Umbilical cord (tissue), 2 donors: ENCODE measurements around the gene CTDSPL2. TPM values are rescaled to one million over a fixed set of nuclear protein-coding genes. Genes with fewer than 3 reads are reported as not detected.
"Not testable (repeated sequence)": the region's sequence is repeated elsewhere in the genome, so short reads cannot be mapped to it uniquely, and the experiment has no call there.

ENCODE experiments used
- DNase-seq: peaks from one replicate; pipeline ENCODE4 v3.0.0-alpha.2; 2015; ENCODE audit warnings: low spot score
- total RNA-seq: library from RNA; depleted of rRNA; stranded (reverse); fragments of >200 nt; gene quantifications from one replicate; pipeline ENCODE4 v1.2.3, GENCODE V29; 2014; ENCODE audit warnings: low replicate concordance; ENCODE audit not compliant: insufficient read depth

Gene CTDSPL2
- total RNA-seq = 94.9 TPM

GRCh38 chr15:44426975-44427755 is at the start of gene CTDSPL2:
Gene CTDSPL2, plus strand, starts transcription at chr15:44427629. Its CDS starts 31,386 bp downstream, at chr15:44459015.
- DNase-seq = peak; percentile 99

DNA sequence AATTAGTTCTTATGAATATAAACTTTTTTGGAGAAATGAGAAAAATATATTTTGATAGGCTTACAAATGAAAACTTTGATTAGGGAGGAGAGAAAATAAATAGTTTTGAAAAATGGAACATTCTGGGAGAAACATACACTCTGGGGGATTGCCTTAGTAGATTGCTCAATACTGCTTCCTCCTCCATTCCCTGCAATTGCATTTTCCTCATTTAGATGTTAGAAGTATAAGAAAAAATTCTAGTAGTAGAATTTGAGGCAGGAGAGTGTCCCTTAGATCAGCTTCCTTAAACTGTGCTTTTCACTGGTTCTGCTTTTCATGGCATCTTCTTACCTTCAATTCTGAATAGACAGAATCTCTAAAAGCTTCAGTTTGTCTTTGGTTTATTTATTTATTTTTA is 46.2 kb upstream of the CTDSPL2 start:
- DNase-seq = no peak

DNA sequence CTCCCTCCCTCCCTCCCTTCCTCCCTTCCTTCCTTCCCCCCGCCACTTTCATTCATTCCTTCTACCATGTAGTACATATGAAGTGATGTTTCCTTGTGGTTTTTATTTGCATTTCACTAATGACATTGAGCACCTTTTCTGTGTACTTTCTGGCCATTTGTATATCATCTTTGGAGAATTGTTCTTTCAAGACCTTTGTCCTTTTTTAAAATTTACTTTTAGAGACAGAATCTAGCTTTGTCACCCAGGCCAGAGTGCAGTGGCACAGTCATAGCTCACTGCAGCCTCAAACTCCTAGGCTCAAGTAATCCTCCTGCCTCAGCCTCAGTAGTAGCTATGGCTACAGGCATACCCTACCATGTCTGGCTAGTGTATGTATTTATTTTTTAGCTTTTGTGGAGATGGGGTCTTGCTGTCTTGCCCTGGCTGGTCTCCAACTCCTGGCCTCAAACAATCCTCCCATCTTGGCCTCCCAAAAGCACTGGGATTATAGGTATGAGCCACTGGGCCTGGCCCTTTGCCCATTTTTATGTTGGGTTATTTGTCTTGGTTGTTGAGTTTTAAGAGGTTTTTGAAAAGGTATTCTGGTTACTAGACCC is 42.0 kb upstream of the CTDSPL2 start:
- no peak for DNase-seq

- no peak for DNase-seq
Measured at GRCh38 chr15:44394062-44394461, 33.4 kb upstream of the CTDSPL2 start.

GRCh38 chr15:44394562-44394961 is 32.9 kb upstream of the CTDSPL2 start:
- DNase-seq = no peak

- no peak for DNase-seq
Measured at GRCh38 chr15:44397869-44398268, 29.6 kb upstream of the CTDSPL2 start.

DNA sequence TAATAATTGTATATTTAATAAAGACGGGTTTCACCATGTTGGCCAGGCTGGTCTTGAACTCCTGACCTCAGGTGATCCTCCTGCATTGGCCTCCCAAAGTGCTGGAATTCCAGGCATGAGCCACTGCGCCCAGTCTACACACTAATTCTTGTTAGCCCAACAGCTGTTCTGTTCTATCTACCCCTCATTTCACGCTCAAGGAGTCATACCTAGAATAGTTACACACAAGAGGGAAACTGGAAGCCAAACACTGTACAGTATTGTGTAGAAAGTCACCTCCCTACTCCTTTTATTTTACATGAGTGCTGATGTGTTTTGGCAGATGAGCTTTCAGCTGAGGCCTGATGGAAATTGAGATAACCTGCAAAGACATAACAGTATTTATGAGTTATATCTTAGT is 13.4 kb upstream of the CTDSPL2 start:
- DNase-seq = no peak

- DNase-seq = no peak
Measured at GRCh38 chr15:44427756-44428724, 611 bp downstream of the CTDSPL2 start.

GRCh38 chr15:44435893-44436667 is 8.7 kb downstream of the CTDSPL2 start:
- no peak for DNase-seq

GRCh38 chr15:44438402-44438801 is 11.0 kb downstream of the CTDSPL2 start:
- no peak for DNase-seq

GRCh38 chr15:44441095-44441501 is 13.7 kb downstream of the CTDSPL2 start:
- no peak for DNase-seq

GRCh38 chr15:44443515-44443914 is 16.1 kb downstream of the CTDSPL2 start:
- no peak for DNase-seq

- no peak for DNase-seq
Measured at GRCh38 chr15:44447772-44448376, 20.4 kb downstream of the CTDSPL2 start.

- DNase-seq = no peak
Measured at GRCh38 chr15:44450172-44450571, 22.7 kb downstream of the CTDSPL2 start.

GRCh38 chr15:44453578-44454283 is 26.3 kb downstream of the CTDSPL2 start:
- not testable (repeated sequence) for DNase-seq

DNA sequence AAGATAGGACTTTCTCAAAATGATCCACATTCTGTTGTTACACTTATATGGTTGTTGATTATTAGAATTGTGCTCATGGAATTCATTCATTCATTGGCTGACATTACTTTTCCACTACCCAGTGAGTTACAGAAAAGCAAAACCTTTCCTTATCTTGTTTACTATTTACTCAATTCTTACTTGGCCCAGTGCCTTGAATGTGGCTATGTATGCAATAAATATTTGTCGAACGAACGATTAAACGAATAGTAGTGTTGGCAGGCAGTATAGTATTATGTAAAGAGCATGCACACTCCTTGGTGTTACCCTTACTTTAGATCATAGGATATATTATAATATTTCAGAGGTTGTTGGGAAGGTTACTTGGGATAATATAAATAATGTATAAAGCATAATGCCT is 31.0 kb downstream of the CTDSPL2 start:
- no peak for DNase-seq

GRCh38 chr15:44468709-44469385 is 41.4 kb downstream of the CTDSPL2 start:
- no peak for DNase-seq

GRCh38 chr15:44471885-44472455 is 44.5 kb downstream of the CTDSPL2 start:
- DNase-seq = no peak

DNA sequence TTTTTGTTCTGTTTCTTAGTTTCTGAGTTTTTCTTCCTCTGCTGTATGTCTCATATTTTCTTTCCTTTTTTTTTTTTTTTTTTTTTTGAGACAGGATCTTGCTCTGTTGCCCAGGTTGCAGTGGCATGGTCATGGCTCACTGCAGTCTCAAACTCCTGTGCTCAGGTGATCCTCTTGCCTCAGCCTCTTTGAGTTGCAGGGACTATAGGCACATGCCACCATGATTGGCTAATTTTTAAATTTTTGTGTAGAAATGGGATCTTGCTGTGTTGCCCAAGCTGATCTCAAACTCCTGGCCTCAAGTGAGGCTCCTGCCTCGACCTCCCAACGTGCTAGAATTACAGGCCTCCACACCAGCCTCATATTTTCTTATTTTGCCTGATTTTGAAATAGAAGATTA is 51.9 kb downstream of the CTDSPL2 start:
- DNase-seq = no peak
